Nephron progenitor cell (in vitro differentiated cells): Measurements from ENCODE around the gene TMEM131L.
"Not testable (repeated sequence)": the region's sequence is repeated elsewhere in the genome, so short reads cannot be mapped to it uniquely, and the experiment has no call there.

Experiments used
- DNase-seq: peaks from one replicate; pipeline ENCODE4 v3.0.0; 2021
- H3K27ac Mint-ChIP-seq: 2 replicates; pipeline ENCODE4 v1.8.0; 2021; ENCODE audit warnings: mild to moderate bottlenecking, moderate library complexity, mixed read lengths
- H3K27me3 Mint-ChIP-seq: 2 replicates; pipeline ENCODE4 v1.8.0; 2021; ENCODE audit warnings: mild to moderate bottlenecking, low read depth, mixed read lengths; ENCODE audit not compliant: poor library complexity
- H3K36me3 Mint-ChIP-seq: 2 replicates; pipeline ENCODE4 v1.8.0; 2021; ENCODE audit warnings: low read depth, mixed read lengths
- H3K4me1 Mint-ChIP-seq: 2 replicates; pipeline ENCODE4 v1.8.0; 2021; ENCODE audit warnings: mixed read lengths
- H3K4me3 Mint-ChIP-seq: 2 replicates; pipeline ENCODE4 v1.8.0; 2021; ENCODE audit warnings: mild to moderate bottlenecking, moderate library complexity, mixed read lengths
- H3K9me3 Mint-ChIP-seq: 2 replicates; pipeline ENCODE4 v1.8.0; 2021; ENCODE audit warnings: mild to moderate bottlenecking, moderate library complexity, mixed read lengths
- CTCF ChIP-seq: fragments of 200-600 bp; sonication (generic); IDR thresholded peaks from 2 replicates; pipeline ENCODE4 v1.5.0; 2021; ENCODE audit warnings: antibody characterized with exemption

TMEM131L gene

GRCh38 chr4:153465140-153465539 lies 1.0 kb upstream of the TMEM131L start:
- Mint-ChIP-seq H3K9me3 (no peaks in the 10 kb centered on the region), H3K4me1 (peaks cover 47% of the 10 kb centered on the region), H3K27me3 (peaks cover 35% of the 10 kb centered on the region), H3K36me3 (no peaks in the 10 kb centered on the region), H3K27ac (no peak overlapping the region), H3K4me3 (peak overlapping the region; percentile 88)
- no peak for TF ChIP-seq CTCF
- no peak for DNase-seq

DNA sequence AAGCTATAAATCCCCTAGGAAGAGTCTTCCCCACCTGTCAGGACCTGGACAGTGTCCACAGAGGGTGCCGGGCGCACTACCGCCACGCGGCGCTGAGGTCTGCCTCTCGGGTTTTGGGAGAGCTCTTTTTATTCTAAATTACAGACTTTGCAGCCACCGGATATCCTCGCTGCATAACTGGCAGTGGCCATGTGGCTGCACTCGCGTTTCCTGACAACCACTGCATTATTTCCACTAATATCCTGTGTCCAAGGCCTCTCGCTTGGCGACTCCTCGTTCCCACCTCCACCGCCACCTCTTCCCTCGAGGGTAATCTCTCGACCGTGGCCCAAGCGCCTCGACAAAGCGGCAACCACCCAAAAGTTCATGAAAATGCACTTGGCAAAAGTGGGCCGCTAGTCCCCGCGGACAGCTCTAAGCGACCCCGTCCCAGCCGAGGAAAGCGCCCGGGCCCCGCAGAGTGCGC lies 512 bp upstream of the TMEM131L start:
- Mint-ChIP-seq H3K36me3 (no peaks in the 10 kb centered on the region), H3K27me3 (peaks cover 35% of the 10 kb centered on the region), H3K9me3 (no peaks in the 10 kb centered on the region), H3K4me1 (peaks cover 47% of the 10 kb centered on the region), H3K27ac (no peak overlapping the region), H3K4me3 (peak overlapping the region; percentile 88)
- peak; percentile 45 for DNase-seq
- no peak for TF ChIP-seq CTCF

DNA sequence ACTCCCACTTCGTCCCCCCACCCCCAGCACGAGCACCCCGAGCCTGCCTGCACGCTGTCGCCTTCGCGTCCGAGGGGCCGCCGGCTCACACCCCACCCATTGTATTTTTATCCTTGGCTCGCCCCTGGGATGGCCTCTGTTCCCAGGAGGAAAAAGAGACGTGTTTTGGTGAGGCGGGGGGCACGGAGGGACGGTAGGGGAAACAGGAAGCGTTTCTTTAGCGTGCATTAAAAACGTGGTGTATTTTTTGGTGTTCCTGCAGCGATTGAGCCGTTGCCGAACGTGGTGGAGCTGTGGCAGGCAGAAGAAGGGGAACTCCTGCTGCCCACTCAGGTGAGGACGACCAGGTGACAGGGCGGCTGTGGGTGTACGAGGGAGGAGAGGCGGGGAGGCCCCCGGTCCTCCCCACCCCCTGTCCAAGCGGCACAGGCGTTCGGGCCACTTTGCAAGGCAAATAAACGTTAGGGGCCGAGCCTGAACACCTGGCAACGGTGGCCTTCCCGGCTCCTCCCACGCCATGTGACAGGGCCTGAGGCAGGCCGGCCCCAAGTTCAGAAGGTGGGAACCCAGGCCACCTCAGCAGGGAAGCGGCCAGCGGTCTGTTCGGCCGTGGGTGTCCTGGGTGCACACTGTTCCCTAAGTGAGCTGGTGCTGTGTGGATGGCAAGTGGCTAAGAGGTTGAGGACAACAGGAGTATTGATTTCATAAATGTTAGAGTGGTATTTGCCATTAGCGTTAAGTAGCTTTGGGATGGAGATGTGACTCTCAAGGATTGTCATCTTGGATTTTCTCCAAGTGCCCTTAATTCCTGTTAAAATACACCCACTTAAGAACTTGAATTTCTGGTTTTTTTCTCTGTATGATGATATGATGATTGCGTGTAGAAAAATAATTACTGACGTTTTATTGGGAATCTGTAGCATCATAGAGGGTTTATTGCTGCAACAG lies 1.1 kb downstream of the TMEM131L start:
- Mint-ChIP-seq H3K36me3 (peaks cover 13% of the 10 kb centered on the region), H3K27ac (no peak overlapping the region), H3K9me3 (no peaks in the 10 kb centered on the region), H3K4me3 (peak overlapping the region; percentile 94), H3K27me3 (peaks cover 32% of the 10 kb centered on the region), H3K4me1 (peaks cover 47% of the 10 kb centered on the region)
- DNase-seq: peak; percentile 49
- TF ChIP-seq CTCF: no peak

- Mint-ChIP-seq H3K4me1 (peaks cover 47% of the 10 kb centered on the region), H3K4me3 (peak overlapping the region; percentile 94), H3K27ac (no peak overlapping the region), H3K27me3 (peaks cover 31% of the 10 kb centered on the region), H3K9me3 (no peaks in the 10 kb centered on the region), H3K36me3 (peaks cover 17% of the 10 kb centered on the region)
- no peak for DNase-seq
- TF ChIP-seq CTCF: no peak
Measured at GRCh38 chr4:153467897-153468262, 1.7 kb downstream of the TMEM131L start.

DNA sequence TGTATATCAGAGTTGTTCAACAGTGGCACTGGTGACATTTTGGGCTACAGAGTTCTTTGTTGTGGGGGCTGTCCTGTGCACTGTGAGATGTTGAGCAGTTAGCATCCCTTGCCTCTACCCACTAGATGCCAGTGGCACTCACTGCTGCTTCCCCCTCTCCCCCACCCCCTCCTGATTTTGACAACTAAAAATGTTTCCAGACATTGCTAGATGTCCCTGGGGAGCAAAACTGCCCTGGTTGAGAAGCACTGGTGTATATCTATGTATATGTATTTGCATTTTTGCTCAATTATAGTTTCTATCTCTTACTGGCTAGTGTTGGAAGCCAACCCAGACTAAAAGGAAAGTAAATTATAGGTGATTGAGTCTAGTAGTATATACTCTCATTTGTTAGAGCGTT lies 2.4 kb downstream of the TMEM131L start:
- TF ChIP-seq CTCF: no peak
- Mint-ChIP-seq H3K27ac (no peak overlapping the region), H3K9me3 (no peaks in the 10 kb centered on the region), H3K36me3 (peaks cover 22% of the 10 kb centered on the region), H3K27me3 (peaks cover 27% of the 10 kb centered on the region), H3K4me3 (peak overlapping the region; percentile 94), H3K4me1 (peaks cover 44% of the 10 kb centered on the region)
- no peak for DNase-seq

- TF ChIP-seq CTCF: no peak
- Mint-ChIP-seq H3K4me3 (no peak overlapping the region), H3K27ac (no peak overlapping the region)
Measured at GRCh38 chr4:153469031-153469430, 2.9 kb downstream of the TMEM131L start.

GRCh38 chr4:153471071-153471697 lies 5.0 kb downstream of the TMEM131L start:
- not testable (repeated sequence) for H3K4me3 Mint-ChIP-seq, H3K27ac Mint-ChIP-seq, DNase-seq, H3K27me3 Mint-ChIP-seq, H3K9me3 Mint-ChIP-seq
- peaks cover 42% of the 10 kb centered on the region for H3K36me3 Mint-ChIP-seq
- peaks cover 20% of the 10 kb centered on the region for H3K4me1 Mint-ChIP-seq

More at GRCh38 chr4:153469031-153469430, 2.9 kb downstream of the TMEM131L start:
- peaks cover 22% of the 10 kb centered on the region for H3K27me3 Mint-ChIP-seq
- peaks cover 39% of the 10 kb centered on the region for H3K4me1 Mint-ChIP-seq
- H3K36me3 Mint-ChIP-seq: peaks cover 26% of the 10 kb centered on the region
- no peak for DNase-seq
- H3K9me3 Mint-ChIP-seq: no peaks in the 10 kb centered on the region
